ACHN (cell line): Measurements from ENCODE around the gene LCE1E.

Experiments used
- DNase-seq: peaks from one replicate; pipeline ENCODE4 v3.0.0-alpha.2; 2015
- in situ Hi-C: cut with HindIII; loops from 2 replicates; pipeline ENCODE4 v1.10.0; 2017; ENCODE audit warnings: low sequenced_read_pairs, low pct_ligation_motif_present, low pct_unique_long_range_greater_than_20kb

LCE1E gene, protein sequence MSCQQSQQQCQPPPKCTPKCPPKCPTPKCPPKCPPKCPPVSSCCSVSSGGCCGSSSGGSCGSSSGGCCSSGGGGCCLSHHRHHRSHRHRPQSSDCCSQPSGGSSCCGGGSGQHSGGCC

DNA sequence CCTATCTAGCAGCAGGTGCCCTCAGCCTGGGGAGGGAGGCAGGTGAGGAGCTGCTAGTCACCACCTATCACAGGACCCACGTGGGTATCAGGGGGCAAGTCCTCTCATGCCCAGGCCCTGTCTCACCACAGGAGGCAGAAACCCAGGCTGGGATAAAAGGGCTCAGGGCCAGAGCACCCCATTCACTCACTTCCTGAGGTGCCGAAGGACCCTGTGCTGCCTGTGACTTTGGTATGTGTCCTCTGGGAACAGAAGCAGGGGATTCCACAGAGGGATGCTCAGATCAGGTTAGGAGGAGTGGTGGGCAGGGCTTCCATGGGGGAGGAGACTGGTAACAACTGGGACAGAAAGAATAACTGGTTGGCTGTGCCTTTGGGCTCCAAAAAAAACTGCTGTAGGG lies at the start of gene LCE1E:
LCE1E (plus strand) TSS at position 181 of the 400 bp plus-strand sequence. CDS start 1,043 bp downstream, outside the sequence.
- in situ Hi-C loops, result no loop called here
- DNase-seq, result no peak

DNA sequence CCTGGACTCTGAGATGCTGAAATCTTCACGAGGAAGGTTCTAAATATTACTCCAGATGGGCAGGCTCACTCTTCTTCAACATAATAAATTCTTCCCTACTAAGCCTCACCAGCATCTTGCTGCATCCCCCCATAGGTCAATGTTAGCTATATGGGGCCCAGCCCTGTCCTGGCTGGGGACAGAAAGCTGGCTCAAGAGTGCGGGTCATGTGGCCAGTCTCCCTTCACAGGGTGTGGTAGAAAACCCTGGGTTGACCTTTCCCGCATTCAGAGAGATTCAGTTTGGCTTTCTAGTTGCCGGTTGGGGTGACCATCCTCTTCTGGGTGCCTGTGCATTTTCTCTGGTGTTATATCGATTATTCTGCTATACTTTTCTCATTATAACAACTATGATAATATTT lies 48.1 kb upstream of the LCE1E start:
- in situ Hi-C loops, result no loop called here
- no peak for DNase-seq

DNA sequence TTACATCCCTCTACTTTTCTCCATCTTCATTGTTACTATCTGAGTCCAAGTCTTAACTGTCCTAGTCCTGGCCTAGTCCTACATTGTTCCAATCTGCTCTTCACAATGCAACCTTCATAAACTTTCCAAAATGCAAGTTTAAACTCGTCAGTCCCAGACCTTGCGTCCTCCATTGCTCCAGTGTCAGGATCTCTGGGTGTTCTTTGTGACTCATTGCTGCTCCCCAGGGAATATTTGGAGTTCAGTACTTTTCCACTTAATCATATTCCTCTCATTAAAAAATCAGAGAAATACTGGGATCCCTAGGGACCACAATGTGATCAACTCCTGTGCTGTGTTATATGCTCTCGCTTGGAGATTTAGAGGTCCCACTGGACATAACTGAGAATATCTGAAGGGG lies 46.2 kb upstream of the LCE1E start:
- no peak for DNase-seq
- in situ Hi-C loops, result no loop called here

DNA sequence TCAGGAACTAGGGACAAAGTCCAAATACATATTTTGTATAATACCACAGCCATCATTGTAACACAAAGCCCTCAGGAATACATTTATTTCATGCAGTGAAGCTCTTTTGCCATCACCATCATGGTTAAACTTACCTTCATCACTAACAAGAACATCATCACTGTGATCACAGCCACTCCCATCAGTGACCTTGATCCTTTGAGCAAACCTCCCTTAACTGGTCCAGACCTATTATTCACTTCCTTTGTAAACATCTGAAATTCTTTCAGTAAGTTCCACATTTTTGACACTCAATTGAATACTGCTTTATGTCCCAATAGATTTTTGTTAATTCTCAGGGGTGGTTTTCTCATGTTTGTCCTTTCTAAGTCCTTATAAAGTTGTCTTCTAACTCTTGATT lies 44.4 kb upstream of the LCE1E start:
- no peak for DNase-seq
- in situ Hi-C loops, result no loop called here

DNA sequence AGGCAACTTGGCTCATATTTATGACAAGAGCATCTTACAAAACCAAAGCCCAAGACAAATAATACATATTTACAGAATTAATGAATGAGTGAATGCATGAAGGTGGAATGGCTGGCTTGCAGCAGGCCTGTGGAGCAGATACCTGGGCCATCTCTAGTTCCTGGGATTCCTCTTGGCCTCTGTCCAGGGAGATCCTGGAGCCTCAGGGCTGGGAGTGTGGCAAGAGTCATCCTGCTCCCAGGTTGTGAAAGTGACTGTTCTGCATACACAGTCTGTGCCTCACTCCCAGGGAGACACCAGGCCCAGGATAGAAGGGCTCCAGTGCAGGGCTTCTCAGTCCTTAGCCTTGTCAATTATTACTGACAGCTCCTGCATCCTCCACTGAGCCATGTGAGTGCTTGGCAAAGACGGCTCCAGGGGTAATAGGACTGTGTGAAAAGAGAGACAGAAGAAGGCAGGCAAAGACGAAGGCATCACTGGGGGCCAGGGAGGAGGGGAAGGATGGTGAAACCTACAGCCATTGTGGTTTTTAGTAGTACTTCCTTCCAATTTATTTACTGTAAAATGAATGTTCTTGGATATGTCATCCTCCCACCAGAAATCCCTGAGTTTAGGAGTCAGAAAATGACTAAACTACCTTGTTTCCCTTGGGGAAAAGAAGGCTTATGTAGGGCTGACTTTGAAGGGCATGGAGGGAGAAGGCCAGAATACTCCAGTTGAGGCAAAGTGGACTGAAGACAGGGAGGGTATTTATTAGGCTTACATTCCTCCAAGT lies 42.5 kb upstream of the LCE1E start:
- no peak for DNase-seq
- in situ Hi-C loops, result no loop called here

DNA sequence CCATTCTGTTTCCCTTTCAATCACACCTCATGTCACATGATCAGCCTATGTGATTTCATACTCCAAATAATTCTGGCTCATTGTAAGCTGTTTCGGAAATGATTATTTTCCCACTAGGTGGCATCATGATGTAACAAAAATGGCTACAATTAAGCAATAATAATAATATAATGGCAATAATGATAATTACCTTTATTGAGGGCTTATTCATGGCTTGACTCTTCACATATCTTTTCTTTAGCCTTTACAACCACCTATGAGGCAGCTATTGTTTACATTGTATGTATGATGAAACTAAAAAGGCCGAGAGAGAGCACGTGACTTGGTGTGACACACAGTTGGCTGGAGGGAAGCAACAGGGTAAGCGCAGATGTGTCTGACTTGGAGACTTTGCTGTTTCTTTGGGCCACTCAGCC lies 40.8 kb upstream of the LCE1E start:
- DNase-seq, result peak; percentile 22
- in situ Hi-C loops, result no loop called here

DNA sequence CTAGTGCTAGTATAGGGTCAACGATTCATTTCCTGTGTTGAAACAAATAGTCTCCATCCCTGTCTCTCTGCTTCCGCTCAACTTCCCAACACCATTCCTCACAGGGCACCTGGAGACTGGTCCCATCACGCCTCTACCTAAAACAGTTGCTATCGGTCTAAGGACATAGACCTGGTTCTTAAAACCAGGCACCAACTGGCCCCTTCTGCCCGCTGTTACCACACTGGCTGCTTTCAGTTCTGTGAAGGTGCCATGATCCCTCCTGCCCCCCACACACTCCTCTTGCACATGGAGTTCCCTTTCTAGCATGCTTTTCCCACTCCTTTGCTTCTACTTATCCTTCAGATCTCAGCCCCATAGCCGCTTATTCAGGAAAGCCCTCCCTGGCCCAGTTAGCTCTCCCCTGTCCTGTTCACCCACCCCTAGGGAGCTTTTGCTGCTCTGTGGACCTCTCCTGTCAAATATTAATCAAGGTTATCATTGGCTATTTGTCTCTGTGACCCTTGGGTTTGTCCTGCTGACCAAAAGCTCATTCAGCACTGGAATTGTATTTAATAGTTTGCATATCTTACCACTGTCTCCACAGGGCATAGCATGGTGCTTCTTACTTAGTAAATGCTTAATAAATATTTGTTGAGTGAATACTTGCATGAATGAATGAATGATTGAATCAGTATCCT lies 40.2 kb upstream of the LCE1E start:
- in situ Hi-C loops, result no loop called here
- DNase-seq, result no peak

DNA sequence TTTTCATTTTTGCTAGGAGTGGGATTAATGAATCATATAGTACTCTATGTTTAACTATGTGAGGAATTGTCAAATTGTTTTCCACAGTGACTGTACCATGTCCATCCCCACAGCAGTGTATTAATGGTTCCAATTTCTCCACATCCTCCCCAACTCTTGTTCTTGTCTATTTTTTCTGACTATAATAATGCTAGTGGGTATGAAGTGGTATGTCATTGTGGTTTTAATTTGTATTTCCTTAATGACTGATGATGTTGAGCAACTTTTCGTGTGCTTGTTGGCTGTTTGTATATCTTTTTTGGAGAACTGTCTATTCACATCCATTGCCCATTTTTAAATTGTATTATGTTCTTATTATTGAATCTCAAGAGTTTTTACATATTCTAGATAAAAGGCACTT lies 38.2 kb upstream of the LCE1E start:
- no peak for DNase-seq
- in situ Hi-C loops, result no loop called here

DNA sequence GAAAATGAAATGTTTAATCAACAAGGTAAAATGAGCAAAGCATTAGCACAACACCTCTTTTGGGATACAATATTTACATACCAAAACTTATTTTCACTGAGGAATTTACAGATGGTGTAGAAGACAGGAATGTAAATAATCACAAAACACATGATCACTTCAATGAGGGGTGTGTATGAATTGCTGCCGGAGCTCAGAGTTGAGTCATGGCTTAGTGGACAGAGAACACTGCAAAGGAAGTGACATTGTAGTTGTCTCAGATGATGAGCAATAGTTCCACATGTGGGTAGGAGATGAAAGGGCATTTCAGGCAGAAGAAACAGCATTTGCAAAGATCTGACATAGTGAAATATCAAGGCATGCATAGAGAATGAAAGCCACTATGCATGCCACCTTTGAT lies 33.8 kb upstream of the LCE1E start:
- in situ Hi-C loops, result no loop called here
- DNase-seq, result no peak

DNA sequence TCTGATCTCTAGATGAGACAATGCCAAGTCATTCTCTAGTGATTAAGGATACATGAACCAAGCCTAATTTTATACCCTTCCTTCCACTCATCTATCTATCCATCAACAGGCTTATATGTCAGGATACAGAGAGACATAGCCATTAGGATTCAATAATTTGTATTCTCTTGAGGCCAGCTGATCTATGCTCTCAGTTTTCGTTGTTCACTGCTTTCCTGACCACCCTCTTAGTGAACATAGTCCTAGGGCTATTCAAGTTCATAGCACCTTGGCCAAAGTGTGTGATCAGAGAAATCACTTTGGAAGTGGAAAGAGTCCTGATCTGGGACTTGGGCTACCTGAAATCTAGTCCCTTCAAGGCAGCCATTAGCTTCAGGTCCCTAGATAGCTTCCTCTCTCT lies 32.5 kb upstream of the LCE1E start:
- no peak for DNase-seq
- in situ Hi-C loops, result no loop called here

DNA sequence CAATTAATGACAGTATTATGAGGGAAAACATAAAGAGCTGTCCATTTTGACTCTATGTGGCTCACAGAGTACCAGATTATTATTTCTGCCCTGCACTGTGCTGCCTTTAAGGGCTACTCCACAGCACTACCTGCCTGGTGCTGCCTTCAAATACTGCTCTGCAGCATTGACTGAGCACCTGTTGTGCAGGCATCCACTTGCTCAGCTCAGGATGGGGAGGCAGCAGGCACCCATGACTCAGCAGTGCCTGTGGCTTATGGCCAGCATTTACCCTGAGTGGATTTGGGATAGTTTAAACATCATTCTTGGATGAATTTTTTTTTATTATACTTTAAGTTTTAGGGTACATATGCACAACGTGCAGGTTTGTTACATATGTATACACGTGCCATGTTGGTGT lies 29.2 kb upstream of the LCE1E start:
- no peak for DNase-seq
- in situ Hi-C loops, result no loop called here

DNA sequence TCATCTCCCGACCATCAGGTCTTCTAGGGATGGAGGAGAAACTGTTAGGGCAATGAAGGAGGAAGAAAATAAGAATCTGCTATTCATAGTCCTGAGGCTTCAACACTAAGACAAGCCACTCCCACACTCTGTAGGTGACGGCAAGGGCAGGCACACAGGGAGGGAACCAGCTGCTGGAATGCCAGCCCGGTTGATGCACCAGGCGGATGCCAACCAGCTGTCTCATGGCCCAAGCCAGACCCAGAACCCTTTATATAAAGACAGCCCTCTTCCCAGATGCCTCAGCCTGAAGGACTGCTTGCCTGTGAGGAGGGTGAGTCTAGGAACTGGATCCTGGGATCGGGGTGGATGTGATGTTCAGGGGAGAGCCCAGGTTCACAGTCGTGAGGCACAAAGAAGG lies 28.3 kb upstream of the LCE1E start, which contains the start of gene KPRP:
KPRP (plus strand) TSS at position 279 of the 400 bp plus-strand sequence. CDS start 1,564 bp downstream, outside the sequence.
- no peak for DNase-seq
- in situ Hi-C loops, result no loop called here

DNA sequence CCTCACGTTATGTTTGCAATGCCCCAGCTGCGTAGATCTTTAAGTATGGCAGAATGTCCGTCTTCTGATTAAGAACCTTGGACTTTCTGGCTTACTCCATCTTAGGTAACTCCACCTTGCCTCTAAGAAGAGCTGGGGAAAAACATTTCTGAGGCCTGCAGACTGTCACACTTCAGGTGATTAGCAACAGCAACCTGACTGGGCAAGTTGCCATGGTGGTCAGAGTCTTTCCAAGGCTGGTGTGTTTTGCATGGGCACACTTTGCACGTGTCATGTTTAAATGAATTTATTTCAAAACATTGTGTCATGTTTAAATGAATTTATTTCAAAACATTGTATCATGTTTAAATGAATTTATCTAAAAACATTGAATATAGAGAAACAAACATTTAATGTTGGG lies 27.4 kb upstream of the LCE1E start:
- in situ Hi-C loops, result no loop called here
- DNase-seq, result no peak

DNA sequence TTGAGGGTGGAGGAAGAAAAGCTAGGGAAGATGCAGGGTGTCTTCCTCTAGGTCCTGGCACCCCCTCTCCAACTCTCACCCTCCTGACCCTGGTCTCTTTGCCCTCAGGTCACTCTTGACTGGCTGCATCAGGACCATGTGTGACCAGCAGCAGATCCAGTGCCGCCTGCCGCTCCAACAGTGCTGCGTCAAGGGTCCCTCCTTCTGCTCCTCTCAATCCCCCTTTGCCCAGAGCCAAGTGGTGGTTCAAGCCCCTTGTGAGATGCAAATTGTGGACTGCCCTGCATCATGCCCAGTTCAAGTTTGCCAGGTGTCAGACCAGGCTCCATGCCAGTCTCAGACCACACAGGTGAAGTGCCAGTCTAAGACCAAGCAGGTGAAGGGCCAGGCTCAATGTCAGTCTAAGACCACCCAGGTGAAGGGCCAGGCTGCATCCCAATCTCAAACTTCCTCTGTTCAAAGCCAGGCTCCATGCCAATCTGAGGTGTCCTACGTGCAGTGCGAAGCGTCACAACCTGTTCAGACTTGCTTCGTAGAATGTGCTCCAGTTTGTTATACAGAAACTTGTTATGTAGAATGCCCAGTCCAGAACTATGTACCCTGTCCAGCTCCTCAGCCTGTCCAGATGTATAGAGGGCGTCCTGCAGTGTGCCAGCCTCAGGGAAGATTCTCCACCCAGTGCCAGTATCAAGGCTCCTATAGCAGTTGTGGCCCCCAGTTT lies 26.4 kb upstream of the LCE1E start:
- no peak for DNase-seq
- in situ Hi-C loops, result no loop called here

DNA sequence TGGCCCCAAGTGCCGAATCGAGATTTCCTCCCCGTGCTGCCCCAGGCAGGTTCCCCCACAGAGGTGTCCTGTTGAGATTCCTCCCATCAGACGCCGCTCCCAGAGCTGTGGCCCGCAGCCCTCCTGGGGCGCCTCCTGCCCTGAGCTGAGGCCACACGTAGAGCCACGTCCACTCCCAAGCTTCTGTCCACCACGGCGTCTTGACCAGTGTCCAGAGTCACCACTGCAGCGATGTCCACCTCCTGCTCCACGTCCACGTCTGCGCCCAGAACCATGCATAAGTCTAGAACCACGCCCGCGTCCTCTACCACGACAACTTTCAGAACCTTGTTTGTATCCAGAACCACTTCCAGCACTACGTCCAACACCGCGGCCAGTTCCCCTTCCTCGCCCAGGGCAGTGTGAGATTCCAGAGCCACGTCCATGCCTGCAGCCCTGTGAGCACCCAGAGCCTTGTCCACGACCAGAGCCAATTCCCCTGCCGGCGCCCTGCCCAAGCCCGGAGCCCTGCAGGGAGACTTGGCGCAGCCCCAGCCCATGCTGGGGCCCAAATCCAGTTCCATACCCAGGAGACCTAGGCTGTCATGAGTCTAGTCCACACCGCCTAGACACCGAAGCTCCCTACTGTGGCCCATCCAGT lies 25.4 kb upstream of the LCE1E start:
- no peak for DNase-seq
- in situ Hi-C loops, result no loop called here

DNA sequence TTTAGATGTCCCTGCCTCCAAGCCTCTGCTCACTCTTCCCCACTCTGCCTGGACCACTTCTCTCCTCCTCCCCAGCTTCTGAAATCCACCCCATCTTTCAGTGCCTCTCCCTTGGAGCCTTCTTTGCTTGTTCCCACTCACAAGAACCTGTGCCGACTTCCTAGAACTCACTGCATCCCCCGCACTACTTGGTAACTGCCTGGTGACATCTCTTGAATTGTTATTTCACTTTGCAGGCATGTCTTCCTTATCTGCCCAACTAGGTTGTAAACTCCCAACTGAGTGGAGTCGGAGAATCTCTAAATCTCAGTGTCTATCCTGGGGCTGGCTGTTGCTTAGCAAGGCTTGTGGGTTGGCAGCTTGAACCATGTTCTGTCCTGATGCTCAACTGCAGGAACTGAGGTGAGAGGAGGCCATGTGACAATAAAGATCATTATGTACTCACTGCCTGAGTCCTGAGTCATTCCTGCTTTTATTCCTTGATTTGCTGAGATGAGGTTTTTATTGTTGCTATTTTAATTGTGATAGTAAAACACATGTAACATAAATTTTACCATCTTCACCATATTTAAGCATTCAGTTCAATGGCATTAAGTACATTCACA lies 24.3 kb upstream of the LCE1E start:
- no peak for DNase-seq
- in situ Hi-C loops, result no loop called here

DNA sequence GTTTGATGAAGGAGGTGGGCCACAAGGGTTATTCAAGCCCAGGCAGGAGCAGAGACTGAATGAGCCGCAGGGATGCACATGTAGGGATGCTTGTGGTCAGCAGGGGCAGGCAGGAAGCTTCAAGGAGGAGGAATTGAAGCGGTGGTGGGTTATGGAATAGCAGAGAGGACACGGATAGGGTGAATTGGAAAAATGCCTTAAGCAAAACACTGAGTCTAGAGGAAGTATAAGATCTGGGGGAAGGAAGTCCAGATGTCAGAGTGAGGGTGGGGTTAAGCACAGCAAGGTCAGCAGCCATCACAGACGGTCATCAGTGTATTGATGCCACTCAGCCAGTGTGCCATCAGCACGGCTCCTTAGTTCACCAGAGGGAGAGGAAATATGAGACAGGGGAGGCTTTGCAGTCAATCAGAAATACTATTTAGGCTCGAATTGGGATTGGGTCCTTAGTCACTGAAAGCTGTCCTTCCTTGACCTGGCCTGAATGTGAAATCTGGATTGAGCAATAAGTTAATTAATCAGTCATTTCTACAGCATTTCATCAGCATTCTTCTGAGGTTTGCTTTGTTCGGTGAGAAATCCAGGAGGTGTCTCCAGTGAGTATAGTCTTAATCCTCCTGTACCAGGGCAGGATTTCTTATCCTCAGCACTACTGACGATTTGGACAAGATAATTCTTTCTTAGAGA lies 17.1 kb upstream of the LCE1E start:
- DNase-seq, result no peak
- in situ Hi-C loops, result no loop called here

DNA sequence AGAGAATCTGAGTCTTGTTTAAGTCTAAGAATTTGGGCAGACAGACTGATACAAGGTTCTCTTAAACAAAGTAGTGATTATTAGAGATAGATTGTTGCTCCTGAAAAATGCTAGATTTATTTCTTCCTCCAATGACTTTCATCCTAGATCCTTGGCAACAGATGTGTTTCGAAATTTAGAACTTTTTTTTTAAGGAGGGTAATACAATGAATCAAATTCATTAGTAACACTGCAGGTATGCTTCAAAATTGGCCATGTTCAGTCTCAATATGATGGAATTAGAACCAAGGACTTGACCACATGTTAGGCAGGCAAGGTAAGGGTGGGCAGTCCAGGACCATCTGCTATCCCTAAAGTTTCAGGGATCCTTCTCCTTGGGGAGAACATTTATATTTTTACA lies 15.6 kb upstream of the LCE1E start:
- in situ Hi-C loops, result no loop called here
- DNase-seq, result no peak
